ENCODE results near the gene ASB11.
A peak's percentile ranks its signal among the peaks of the same experiment; 100 is the strongest.
"Not testable (repeated sequence)": the region's sequence is repeated elsewhere in the genome, so short reads cannot be mapped to it uniquely, and the experiment has no call there.

Gene ASB11

DNA sequence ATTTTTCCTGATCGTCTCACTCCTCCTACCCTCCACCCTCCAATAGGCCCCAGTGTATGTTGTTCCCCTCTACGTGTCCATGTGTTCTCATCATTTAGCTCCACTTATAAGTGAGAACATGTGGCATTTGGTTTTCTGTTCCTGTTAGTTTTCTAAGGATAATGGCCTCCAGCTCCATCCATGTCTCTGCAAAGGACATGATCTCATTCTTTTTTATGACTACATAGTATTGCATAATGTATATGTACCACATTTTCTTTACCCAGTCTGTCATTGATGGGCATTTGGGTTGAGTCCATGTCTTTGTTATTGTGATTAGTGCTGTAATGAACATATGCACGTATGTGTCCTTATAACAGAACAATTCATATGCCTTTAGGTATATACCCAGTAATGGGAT, 9.5 kb downstream of the ASB11 start:
- not testable (repeated sequence) for DNase-seq (ENCODE audit: low read depth)

DNA sequence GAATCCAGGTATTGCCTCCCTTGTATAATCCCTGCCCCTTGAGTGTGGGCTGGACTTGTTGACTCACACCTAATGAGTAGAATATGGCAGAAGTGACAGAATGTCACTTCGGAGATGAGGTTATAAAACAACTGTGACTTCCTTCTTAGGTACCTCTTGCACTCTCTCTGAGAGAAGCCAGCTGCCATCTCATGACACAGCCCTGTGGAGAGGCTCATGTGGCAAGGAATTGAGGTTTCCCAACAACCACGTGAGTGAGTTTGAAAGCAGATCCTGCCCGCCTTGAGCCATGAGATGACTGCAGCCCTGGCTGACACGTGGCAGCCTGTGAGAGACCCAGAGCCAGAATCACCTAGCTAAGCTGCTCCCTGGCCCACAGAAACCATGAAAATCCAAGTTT, 13.5 kb downstream of the ASB11 start:
- peak; percentile 14 for DNase-seq (ENCODE audit: low read depth)

DNA sequence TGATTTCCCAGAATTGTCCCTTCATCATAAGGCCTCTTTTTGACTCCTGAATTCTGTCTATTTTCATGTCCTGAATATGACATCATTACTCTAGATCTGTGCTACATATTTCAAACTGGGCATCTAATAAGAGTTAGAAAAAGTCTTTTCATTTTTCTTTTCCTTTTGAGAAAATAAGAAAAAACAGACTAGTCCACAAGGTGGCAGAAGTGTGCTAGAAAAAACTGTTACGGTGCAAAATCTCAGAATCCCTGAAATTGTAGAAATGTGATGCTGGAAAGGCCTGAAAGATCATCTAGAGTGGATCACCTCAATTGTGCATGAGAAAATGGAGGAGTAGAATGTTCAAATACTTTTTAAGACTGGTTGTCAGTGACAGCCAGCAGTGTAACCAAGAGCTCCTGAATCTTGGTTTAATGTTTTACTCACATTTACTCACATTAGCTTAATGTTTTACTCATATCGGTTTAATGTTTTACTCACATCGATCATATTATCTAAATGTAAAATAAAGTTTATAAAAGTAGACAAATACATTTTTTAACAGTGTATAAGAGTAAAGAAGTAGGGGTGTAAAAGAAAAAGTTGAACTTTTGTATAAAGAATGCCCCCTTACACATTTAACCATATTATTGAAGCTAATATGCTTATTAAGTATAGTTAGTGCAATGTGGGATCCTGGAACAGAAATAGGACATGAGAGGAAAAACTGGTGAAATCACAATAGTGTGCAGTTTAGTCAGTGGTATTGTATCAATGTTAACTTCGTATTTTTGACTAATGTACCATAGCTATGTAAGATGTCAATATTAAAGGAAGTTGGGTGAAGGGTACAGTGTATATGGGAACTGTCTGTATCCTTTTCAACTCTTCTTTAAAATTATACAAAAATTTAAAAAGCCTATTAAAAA, 15.2 kb downstream of the ASB11 start:
- DNase-seq (ENCODE audit: low read depth) = peak; percentile 18

DNA sequence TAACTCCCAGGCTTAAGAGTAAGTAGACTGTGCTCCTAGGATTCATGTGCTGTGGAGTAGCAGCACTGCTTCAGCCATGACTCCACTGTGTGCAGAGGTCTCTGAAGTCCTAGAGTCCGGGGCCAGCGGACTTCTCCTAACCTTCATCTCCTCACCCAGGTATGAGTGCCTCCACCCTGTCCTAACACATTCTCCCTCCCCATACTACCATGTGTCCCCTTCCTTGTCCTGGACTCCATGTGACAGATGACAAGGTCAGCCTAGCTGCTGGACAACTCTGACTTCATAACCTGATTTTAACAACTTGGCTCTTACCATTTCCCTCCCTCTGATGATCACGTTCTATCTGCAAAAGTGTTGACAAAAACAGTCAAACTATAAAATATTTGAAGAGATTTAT, 16.7 kb downstream of the ASB11 start:
- no peak for DNase-seq (ENCODE audit: low read depth)

DNA sequence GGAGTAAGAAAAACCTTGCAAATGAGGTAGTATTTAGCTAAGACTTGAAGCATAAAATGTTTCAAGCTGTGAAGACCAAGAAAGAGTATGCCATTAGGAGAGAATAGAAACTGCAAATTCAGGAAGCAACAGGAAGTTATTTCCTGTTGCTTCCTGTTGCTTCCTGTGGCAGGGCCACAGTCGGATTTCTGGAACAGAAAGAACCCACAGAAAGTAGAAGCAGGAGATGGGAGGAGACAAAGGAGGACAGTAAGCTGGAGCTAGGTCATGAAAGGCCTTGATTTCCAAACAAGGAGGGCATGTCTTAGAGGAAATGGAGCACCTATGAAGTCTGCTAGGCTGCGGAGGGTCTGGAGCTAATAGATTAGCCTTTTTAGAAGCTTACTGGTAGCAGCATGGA, 17.2 kb downstream of the ASB11 start:
- no peak for DNase-seq (ENCODE audit: low read depth)

DNA sequence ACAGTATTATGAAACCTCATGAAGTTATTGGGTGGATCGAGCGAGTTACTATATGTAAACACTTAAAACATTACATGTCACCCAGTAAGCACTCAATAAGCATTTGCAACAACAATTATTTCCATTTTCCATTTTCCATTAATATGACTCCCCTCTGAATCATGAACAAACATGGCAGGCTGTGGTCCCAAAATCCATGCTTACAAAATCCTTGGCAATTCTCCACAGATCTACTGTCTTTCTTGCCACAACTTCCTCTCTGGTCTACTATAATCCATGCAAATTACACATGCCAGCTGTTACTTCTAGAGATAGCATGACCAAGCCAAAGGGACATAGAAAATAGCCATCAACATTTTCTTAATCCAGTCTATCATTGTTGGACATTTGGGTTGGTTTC, 22.0 kb downstream of the ASB11 start:
- no peak for DNase-seq (ENCODE audit: low read depth)

DNA sequence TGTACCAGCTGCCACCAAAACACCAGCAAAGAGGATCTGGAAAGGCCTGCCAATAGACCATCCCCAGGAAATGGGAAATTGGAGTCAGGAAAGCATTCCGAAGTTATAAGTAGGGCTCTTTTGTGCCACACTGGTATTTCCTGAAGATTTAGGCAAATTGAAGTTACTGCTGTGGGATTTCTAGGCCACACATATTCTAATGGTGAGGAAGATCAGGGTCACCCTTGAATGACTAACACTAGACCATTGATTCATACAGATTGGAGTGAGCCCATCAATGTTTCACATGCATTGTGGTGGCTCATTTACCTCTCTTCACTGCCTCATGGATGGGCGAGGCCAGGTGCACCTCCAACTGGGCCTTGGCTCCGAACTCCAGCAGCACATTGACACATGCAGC, 22.6 kb downstream of the ASB11 start:
- DNase-seq (ENCODE audit: low read depth) = no peak

DNA sequence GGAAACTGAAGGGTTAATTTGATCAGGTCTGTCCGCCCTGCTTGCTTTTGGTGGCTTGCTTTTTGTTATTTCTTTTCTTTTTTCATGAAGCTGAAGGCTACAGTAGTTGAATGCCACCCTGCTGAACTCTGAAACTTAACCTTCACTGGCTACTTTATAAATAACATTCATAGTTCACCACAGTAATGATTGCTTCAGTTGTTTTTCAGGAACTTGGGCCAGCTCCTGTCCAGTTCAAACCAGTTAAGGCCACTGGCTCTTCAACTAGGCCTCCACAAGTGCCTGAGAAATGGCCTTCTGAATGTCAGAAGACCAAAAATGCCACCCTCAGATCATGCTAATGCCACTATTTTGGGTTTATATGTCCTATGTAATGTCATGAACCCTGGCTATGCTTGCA, 37.8 kb downstream of the ASB11 start:
- peak; percentile 5 for DNase-seq (ENCODE audit: low read depth)

DNA sequence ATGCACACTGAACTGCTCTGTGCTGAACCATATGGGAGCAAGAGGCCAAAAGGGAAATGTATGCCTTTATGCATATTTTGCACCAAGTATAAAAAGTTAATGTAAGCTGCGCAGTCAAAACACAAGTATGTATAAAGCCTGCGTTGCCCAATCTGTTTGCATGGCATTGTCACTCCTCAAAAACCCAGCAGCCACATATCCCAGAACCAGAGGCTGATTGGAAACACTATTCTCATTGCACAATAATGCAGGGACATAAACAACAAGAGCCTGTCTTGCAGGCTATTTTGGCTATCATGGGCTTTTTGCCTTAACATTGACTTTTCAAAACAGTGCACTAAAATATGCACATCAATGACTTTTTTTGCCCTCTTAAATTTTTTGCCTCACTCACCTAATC, 40.5 kb downstream of the ASB11 start:
- DNase-seq (ENCODE audit: low read depth) = no peak

DNA sequence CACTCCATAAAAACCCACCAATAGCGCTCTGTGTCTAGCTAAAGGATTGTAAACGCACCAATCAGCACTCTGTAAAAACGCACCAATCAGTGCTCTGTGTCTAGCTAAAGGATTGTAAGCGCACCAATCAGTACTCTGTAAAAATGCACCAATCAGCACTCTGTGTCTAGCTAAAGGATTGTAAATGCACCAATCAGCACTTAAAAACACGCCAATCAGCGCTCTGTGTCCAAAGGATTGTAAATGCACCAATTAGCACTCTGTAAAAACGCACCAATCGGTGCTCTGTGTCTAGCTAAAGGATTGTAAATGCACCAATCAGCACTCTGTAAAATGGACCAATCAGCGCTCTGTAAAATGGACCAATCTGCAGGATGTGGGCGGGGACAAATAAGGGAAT, 42.2 kb downstream of the ASB11 start:
- not testable (repeated sequence) for DNase-seq (ENCODE audit: low read depth)

DNA sequence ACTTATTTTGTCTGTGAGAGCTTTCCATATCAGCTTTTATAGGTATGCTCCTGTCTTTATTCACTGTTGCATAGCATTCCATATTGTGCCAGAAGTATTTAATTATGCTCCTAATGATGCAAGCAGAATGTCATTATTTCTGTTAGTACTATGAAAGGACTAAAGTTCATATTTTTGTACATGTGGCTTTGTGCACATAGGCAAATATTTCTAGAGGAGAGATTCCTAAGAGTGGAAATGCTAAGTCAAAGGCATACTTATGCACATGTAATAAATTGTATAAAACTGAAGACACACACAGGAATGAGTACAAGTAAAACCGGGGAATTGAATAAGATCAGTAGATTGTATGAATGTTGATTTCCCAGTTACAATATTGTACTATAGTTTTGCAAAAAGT, 43.7 kb downstream of the ASB11 start:
- no peak for DNase-seq (ENCODE audit: low read depth)

DNA sequence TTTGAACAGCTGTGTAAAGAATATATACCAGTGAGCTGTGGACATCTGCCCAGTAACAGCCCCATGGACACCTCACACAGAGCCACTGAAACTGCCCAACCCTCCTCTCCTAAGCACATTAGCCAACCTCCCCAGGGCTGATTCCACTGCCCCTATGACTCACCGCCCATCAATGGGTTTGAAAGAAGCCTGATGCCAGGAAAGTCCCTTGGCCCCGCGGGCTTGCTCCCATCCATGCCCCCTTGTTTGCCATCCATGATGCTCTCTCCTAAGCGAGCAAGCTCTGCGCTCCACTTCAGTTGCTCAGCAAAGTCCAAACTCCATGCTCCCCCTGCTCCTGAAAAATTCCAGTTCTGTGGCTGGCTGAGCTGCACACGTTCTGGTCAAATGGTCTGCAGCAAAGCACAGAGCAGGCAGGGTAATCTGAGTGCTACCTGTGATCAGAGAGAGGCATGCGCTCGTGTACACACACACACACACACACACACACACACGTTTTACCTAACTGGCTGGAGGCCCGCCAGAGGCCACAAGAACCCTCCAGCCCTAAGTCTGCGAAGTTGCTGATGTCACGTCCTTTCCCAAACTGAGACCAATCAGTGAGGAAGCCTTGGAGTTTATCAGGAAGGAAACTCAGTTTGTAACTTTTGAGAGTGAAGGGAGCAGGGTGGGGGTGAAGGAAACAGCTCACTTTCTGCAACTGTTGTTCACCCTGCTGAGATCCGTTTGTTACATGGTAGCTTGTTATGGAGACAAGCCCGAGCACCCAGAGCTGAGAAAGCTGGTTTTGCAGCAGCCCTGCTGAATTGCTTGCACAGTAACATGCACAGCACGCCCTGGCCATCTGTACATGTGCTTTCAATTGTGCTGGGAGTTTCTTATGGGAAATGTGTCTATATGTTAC, 45.6 kb downstream of the ASB11 start, which contains the start of gene ASB9:
TSS of gene ASB9 (minus strand) at position 466 of the 904 bp plus-strand sequence. CDS start at position 257, 209 bp downstream.
- peak; percentile 77 for DNase-seq (ENCODE audit: low read depth)

DNA sequence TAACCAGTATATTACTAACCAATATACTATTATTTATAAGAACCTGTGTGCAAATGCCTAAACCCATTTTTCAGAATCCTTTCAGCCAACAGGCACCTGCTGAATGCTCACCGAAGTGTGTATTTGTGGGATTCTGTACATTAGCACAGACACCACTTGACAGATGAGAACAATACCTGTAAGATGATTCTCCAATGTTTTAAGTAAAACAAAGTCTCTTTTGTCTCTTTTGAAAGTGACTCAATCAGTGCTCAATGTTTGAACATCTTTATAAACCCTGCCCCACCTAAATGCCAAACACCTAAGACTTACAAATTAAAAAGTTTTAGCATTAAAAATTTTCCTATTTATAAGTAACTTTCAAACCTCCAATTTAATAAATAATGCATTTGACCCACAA, 46.3 kb downstream of the ASB11 start:
- DNase-seq (ENCODE audit: low read depth) = no peak

DNA sequence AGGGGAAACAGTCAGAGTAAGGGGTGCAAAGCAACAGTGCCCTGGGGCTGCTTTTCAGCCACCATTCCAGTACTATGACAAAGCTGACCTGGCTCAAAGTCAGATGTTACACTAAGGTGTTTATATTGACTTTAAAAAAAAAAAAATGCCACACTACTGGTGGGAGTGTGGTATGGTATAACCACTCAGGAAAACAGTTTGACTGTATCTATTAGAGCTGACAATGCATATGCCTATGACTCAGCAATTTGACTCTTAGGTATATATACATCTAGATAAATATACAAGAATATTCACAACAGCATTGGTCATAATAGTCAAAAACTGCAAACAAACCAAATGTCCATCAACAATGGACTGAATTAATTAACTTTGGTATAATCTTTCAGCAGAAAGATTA, 60.6 kb downstream of the ASB11 start:
- no peak for DNase-seq (ENCODE audit: low read depth)

DNA sequence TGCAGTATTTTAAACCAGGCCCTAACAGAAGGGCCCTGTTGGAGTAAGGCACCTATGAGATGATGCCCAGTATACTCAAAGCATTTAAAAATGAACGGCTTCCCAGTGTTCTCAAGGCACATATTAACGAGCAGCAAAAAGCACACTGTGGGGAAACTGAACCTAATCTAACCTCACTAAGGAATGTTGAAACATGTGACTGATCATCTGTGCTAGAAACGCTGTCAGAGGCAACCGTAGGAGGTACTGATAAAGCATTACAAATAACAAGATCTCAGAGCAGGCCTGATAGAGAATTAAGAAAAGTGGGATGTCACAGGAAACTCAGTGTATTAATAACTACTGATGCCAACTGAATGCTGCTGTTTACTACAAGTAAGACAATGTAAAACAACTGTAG, 69.5 kb downstream of the ASB11 start:
- peak; percentile 51 for DNase-seq (ENCODE audit: low read depth)

DNA sequence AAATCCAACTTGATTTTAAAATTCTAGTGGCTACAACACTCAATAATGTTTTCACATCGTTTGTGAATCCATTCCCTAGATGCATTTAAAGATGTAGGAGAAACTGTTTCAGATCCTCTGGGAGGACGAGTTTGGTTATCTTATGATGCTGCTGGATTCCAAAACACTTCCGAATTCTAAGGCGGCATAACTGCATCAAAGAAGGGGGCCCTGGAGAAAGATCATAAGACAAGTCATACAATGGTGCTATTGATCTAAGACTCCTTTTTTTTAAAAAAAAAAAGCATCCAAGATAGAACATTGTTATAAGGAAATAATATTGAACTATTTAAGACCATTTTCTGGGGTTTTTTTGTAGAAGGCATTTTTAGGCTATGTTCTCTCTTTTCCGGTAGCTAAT, 71.0 kb downstream of the ASB11 start:
- DNase-seq (ENCODE audit: low read depth) = no peak

DNA sequence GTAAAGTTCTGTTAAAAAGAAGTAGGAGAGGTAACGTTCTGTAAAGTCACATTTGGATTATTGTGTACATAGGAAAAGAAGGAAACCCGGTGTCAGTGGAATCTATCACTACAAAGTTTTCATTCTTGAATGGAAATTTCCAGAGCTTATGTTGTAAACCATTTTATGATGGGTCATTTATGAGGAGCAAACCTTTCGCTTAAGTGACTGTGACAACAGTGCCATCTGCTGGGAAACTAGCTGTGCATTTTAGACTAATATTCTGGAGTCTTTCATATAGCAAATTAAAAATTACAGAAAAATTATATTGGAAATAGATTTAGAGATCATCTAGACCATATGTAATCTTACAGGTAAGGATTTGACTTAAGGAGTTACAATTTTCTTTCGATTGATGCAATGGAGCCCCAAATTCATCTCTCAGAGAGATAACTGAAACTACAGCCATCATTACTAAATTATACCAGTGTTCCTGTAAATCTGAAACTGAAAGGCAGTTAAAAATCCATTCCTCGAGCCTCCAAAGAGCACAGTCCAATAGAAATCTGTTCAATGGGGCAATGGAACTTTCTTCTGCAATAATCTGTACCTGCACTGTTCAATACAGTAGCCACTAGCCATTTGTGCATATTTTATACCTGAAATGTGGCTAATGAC, 72.4 kb downstream of the ASB11 start:
- peak; percentile 63 for DNase-seq (ENCODE audit: low read depth)

DNA sequence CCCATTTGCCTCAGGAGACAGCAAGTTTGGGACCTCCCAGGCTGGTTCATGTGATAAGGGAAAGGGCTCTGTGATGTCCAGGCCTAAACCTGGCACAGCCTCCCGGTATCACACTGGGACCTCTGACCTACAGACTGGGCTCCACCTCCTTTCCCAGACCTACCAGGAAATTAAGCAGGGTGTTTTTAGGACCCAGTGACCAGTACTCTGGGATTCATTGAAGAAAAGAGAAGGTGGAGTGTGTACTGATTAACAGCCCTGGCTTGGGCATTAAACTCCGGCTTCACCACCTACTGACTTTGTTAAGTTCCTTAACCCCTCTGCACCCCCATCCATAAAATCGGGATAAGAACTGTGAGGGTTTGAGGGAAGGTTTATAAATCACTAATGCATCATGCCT, 74.1 kb downstream of the ASB11 start:
- DNase-seq (ENCODE audit: low read depth) = no peak

DNA sequence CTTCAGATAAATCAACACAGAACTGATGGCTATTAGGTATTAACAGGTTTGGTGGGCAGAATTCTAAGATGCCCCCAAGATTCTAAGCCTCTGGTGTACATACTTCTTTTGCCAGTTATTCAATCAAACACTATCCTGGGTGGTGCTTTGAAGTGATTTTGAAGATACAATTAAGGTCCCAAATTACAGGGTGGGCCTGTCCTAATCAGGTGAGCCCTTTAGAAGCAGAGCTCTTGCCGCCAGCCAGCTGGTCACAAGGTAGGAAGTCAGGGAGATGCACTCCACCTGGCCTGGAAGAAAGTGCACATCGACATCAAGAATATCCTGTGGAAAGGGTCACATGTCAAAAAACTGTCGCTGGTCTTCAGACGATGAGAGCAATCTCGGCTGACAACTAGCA, 75.0 kb downstream of the ASB11 start:
- no peak for DNase-seq (ENCODE audit: low read depth)

DNA sequence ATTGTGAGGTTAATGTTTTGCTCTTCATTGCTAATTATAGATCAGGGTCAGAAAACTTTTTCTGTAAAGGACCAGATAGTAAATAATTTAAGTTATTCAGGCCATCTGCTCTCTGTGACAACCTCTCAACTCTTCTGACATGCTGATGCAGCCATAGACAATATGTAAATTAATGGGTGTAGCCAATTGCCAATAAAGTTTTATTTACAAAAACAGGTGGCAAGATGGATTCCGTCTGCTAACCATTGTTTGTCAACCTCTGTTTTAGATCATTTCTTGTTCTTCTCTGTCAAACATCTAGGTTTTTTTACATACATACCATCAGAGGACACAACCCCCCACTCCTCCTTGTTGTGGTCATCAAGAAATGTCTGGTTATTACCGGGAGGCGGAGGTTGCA, 79.3 kb downstream of the ASB11 start:
- DNase-seq (ENCODE audit: low read depth) = no peak

DNA sequence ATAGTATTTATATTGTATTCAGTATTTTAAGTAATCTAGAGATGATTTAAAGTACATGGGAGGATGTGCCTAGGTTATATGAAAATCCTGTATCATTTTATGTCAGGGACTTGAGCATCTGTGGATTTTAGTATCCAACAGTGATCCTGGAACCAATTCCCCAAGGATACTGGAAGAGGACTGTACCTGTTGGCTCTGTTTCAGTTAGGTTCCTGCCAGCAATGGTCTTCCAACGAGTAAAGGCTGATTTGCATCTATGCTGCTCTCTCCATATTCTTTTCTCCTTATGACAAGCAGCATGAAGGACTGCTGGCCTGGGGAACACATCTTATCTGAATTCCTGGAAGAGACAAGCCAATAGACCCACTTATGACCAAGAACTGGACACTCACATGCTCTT, 80.4 kb downstream of the ASB11 start:
- DNase-seq (ENCODE audit: low read depth) = no peak

DNA sequence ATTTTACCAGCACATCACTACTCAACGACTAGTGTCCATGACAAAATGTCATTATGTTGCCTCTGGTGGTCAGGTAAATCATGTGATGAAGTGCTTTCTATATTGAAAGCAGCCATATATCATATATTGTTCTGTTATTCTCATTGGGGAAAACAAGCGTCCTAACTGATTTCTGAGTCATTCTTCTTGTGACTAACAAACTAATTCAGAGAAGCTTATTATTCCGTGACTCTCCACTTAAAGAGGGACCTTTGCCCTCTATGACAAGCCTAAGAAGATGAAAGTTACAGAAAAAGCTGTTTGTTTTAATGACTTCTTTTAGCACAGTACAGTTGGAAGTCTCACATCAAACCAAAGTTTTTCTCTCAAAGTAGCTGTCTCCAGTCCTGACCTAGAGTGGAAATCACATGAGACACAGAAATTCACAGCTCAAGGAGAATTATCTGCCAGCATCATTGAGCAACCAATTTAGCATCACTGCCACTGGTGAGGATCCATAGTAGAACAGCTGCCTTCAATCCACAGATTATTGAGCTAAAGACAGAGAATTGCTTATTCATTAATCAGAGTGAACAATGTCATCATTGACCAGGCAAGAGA, 81.9 kb downstream of the ASB11 start:
- DNase-seq (ENCODE audit: low read depth) = no peak

Data from iris pigment epithelial cell (primary cell).